Stimulated activated naive B cell treated with anti-CD40 and anti-IgM and Interleukin-4, amounts not matched to agents 10 μg/mL and 1 μg/mL and 100 μg/mL, for 72 hours (primary cell): Measurements from ENCODE around the gene KRT20.
"Not testable (repeated sequence)": the region's sequence is repeated elsewhere in the genome, so short reads cannot be mapped to it uniquely, and the experiment has no call there.

Source experiments
- ATAC-seq, 2 donors: fragments of 150-1000 bp; cut with Tn5 transposase; replicated peaks; 2 replicates each; pipeline ENCODE4 v1.10.0; 2021; ENCODE audit warnings: moderate library complexity in 1 of 2
- DNase-seq: peaks from one replicate; pipeline ENCODE4 v3.0.0; 2021
- H3K27ac Mint-ChIP-seq: one replicate; pipeline ENCODE4 v1.8.0; 2022; ENCODE audit warnings: mild to moderate bottlenecking, mixed read lengths
- H3K27me3 Mint-ChIP-seq, 2 donors: one replicate each; pipeline ENCODE4 v1.8.0; 2022; ENCODE audit warnings: mixed read lengths in 2 of 2
- H3K36me3 Mint-ChIP-seq, 2 donors: one replicate each; pipeline ENCODE4 v1.8.0; 2022; ENCODE audit warnings: mixed read lengths in 2 of 2, mild to moderate bottlenecking in 1 of 2
- H3K4me1 Mint-ChIP-seq, 2 donors: one replicate each; pipeline ENCODE4 v1.8.0; 2022; ENCODE audit warnings: mixed read lengths in 2 of 2, mild to moderate bottlenecking in 1 of 2
- H3K4me3 Mint-ChIP-seq, 2 donors: one replicate each; pipeline ENCODE4 v1.8.0; 2022; ENCODE audit warnings: mild to moderate bottlenecking in 2 of 2, mixed read lengths in 2 of 2, moderate library complexity in 1 of 2
- H3K9me3 Mint-ChIP-seq, 2 donors: one replicate each; pipeline ENCODE4 v1.8.0; 2022; ENCODE audit warnings: mixed read lengths in 2 of 2, mild to moderate bottlenecking in 1 of 2

The KRT20 gene, protein sequence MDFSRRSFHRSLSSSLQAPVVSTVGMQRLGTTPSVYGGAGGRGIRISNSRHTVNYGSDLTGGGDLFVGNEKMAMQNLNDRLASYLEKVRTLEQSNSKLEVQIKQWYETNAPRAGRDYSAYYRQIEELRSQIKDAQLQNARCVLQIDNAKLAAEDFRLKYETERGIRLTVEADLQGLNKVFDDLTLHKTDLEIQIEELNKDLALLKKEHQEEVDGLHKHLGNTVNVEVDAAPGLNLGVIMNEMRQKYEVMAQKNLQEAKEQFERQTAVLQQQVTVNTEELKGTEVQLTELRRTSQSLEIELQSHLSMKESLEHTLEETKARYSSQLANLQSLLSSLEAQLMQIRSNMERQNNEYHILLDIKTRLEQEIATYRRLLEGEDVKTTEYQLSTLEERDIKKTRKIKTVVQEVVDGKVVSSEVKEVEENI

DNA sequence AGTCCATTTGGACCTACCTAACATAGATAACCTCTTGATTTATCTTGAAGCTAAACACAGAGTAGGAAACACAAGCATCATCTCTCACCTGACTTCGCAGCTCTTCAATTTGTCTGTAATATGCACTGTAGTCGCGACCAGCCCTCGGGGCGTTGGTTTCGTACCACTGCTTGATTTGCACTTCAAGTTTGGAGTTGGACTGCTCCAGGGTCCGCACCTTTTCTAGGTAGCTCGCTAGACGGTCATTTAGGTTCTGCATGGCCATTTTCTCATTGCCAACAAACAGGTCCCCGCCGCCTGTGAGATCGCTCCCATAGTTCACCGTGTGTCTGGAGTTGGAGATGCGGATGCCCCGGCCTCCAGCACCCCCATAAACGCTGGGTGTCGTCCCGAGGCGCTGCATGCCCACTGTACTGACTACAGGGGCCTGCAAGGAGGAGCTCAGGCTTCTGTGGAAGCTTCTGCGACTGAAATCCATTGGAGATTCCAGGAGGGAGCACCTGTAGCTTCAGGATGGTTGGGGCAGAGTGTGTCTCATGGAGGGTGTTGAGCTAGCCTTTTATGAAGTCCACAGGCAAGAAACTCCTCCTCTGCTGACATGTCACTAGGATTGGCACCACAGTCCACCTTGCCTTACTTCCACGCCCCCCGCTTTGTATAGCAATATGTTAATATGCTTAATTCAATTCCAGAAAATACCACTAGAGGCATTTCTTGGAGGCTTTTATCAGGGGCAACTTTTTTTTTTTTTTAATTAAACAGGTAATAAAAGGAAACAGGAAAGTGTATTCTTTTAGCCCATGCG is at the start of gene KRT20:
Gene KRT20, minus strand, starts transcription at position 535 of the 805 bp plus-strand sequence. Its CDS starts 57 bp downstream, at position 478.
- H3K4me3 Mint-ChIP-seq = no peak within 1 kb of the TSS
- no peaks in the 10 kb centered on the region for H3K36me3 Mint-ChIP-seq
- peaks cover 26 to 29% of the 10 kb centered on the region in 2 donors for H3K27me3 Mint-ChIP-seq
- H3K9me3 Mint-ChIP-seq = no peaks in the 10 kb centered on the region
- DNase-seq (no peak), ATAC-seq (no peak)
- no peak within 1 kb of the TSS for H3K27ac Mint-ChIP-seq
- H3K4me1 Mint-ChIP-seq = peaks cover 4 to 8% of the 10 kb centered on the region in 2 donors

DNA sequence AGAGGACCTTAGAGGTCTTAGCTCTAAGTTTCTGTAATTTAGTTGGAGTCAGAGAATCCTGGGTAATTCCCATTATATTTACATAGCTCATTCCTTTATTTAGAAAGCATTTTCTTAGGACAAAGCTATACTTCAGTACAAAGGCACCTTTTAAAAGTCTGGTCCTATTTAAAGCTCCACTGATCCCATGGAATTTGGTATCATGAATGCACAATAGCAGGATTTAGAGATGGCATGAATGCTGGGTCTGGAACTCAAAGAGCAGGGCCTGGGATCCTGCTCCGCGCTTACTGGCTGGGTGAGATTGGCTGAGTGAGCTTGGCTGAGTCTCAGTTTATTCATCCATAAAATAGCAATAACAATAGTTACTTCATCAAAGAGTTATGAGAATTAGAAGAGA is 47.6 kb upstream of the KRT20 start:
- Mint-ChIP-seq H3K4me3 (no peak overlapping the region), H3K27me3 (peaks cover 16 to 35% of the 10 kb centered on the region in 2 donors), H3K27ac (no peak overlapping the region), H3K9me3 (no peaks in the 10 kb centered on the region), H3K36me3 (no peaks in the 10 kb centered on the region), H3K4me1 (peaks cover 0 to 4% of the 10 kb centered on the region in 2 donors)
- ATAC-seq = no peak
- DNase-seq = no peak

DNA sequence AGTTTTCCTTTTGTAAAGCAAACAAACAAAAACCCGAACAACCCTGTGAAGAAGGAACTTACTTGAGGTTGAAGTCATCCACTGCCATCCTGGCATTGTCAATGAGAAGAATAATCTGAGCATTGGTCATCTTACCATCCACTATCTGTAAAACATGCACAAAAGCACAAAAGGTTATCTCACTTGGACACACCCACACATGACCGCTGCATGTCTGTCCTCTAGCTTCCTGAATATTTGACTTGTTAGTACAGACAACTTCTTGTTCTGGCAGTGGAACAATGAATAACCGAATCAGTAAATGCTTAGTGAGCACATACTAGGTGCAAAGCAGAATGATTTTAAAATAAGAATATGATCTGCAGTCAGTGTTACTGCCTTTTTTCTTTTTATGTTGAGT is 46.3 kb upstream of the KRT20 start:
- no peak for ATAC-seq
- H3K27me3 Mint-ChIP-seq = peaks cover 23 to 35% of the 10 kb centered on the region in 2 donors
- H3K36me3 Mint-ChIP-seq = no peaks in the 10 kb centered on the region
- no peaks in the 10 kb centered on the region for H3K4me1 Mint-ChIP-seq
- H3K4me3 Mint-ChIP-seq = no peak overlapping the region
- no peaks in the 10 kb centered on the region for H3K9me3 Mint-ChIP-seq
- no peak overlapping the region for H3K27ac Mint-ChIP-seq
- no peak for DNase-seq

DNA sequence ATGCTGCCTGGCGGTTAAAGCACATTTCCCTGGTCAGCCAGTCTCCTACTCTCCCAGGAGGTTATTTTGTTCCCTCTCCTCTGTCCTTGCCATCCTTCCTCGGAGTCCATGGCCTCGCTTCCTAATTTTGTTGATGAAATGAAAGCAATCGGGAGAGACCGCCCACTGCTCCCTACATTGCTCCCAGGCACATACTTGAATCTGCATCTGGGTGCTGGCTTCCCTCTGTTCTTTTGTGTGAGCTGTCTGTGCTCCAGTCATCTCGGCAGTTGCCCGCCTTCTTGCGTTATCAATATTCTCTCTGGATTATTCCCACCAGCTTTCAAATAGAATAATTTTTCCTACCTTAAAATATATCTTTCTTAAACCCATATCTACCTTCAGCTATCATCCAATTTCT is 41.3 kb upstream of the KRT20 start:
- DNase-seq = no peak
- no peaks in the 10 kb centered on the region for H3K4me1 Mint-ChIP-seq
- H3K36me3 Mint-ChIP-seq = no peaks in the 10 kb centered on the region
- H3K9me3 Mint-ChIP-seq = no peaks in the 10 kb centered on the region
- no peak for ATAC-seq
- no peak overlapping the region for H3K27ac Mint-ChIP-seq
- H3K27me3 Mint-ChIP-seq = peaks cover 26 to 45% of the 10 kb centered on the region in 2 donors
- no peak overlapping the region for H3K4me3 Mint-ChIP-seq

DNA sequence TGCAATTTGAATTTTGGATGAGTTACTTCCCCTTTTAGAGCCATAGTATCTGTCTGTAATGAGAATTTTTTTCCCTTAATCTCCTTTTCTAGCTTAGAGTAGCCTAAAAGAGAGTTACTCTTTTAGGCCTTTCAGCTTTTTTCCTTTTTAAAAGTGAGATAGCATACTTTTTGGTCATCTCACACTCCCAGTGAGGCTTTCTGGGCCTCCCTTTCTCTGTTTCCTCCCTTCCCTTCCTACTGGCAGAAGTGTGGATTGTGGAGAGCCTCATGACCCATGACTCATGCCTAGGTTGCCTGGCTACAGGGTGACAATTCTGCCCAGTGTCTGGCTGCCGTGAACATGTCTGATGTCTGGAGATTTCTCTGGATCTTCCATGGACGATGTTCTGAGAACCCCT is 37.2 kb upstream of the KRT20 start:
- Mint-ChIP-seq H3K36me3 (no peaks in the 10 kb centered on the region), H3K9me3 (no peaks in the 10 kb centered on the region), H3K27ac (no peak overlapping the region), H3K27me3 (peaks cover 29 to 38% of the 10 kb centered on the region in 2 donors), H3K4me1 (no peaks in the 10 kb centered on the region), H3K4me3 (no peak overlapping the region)
- DNase-seq (no peak), ATAC-seq (no peak)

DNA sequence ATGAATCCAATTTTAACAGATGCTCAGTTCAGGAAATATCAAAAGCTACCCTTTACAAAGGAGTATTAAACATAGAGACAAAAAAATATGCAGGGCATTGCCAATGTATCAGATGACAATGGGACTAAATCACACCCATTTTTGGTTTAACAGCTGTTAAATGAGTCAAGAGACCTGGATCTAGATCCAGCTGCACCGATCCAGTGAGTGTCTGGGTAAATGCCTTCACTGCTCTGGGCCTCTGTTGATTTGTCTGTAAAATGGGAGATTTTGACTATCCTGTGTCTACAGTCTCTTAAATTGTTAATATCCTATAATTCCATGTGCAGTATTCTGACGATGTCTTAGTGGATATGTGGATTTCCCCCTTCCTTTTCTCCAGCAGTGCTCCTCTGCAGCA is 36.0 kb upstream of the KRT20 start:
- DNase-seq (no peak), ATAC-seq (no peak)
- peaks cover 18 to 26% of the 10 kb centered on the region in 2 donors for H3K27me3 Mint-ChIP-seq
- H3K4me1 Mint-ChIP-seq = peaks cover 0 to 3% of the 10 kb centered on the region in 2 donors
- no peaks in the 10 kb centered on the region for H3K9me3 Mint-ChIP-seq
- no peak overlapping the region for H3K4me3 Mint-ChIP-seq
- no peak overlapping the region for H3K27ac Mint-ChIP-seq
- no peaks in the 10 kb centered on the region for H3K36me3 Mint-ChIP-seq

DNA sequence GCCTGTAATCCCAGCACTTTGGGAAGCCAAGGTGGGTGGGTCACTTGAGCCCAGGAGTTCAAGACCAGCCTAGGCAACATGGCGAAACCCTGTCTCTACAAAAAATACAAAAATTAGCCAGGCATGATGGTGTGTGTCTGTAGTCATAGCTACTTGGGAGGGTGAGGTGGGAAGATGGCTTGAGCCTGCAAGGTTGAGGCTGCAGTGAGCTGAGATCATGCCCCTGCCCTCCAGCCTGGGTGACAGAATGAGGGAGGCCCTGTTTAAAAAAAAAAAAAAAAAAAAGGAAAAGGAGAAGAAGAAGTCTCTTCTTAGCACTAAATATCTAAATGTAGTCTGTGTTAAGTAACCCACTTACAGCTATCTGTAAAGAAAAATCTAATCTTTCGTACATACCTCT is 32.1 kb upstream of the KRT20 start:
- H3K9me3 Mint-ChIP-seq, H3K27ac Mint-ChIP-seq, H3K4me3 Mint-ChIP-seq, DNase-seq, H3K36me3 Mint-ChIP-seq, ATAC-seq: not testable (repeated sequence)
- Mint-ChIP-seq H3K27me3 (peaks cover 9 to 16% of the 10 kb centered on the region in 2 donors), H3K4me1 (peaks cover 9 to 16% of the 10 kb centered on the region in 2 donors)

DNA sequence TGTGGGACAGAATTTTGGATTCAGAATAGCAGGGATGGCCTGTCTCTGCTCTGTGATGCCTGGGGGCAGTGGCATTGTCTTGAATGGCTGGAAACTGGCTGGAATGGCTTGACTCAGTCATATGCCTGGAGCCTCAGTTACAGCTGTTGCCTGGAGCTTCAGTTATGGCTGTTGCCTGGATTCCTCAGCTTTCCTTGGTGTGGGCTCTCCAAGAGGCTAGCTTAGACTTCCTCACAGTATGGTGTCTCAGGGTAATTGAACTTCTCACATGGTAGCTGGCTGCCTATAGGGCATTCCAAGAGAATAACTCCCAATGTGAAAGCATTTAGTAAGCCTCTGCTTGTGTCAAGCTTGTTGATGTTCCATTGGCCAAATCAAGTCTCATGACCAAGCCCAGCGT is 31.3 kb upstream of the KRT20 start:
- ATAC-seq = peak in 1 of 2 donors; percentile 1
- no peak overlapping the region for H3K27ac Mint-ChIP-seq

DNA sequence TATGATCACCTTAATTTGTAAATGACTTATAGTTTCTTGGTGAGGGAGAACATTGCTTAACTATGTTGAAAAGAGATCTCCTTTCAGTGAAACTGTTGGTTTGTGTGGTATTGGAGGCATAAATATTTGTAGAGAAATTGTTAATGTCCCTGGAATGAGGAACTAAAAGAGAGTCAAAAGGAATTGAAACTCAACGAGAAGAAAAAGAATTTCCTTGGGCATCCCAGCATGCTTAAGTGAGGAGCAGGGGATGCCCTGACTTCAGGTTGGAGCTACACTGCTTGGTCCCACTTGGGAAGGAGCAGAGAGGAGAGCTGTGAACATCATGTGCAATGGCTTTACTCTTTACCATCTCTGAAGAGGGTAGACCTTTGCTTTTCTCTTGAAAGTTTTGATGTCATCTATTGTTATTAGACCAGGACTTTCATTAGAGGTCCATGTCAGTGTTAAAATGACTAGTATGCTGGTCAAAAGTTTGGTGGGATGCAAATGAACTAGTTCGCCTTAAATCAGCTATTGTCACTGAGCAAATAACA is 30.7 kb upstream of the KRT20 start:
- Mint-ChIP-seq H3K27me3 (peaks cover 6 to 17% of the 10 kb centered on the region in 2 donors), H3K4me1 (peaks cover 12 to 16% of the 10 kb centered on the region in 2 donors)
- peak; percentile 6 for DNase-seq

More for the DNA sequence above, 31.3 kb upstream of the KRT20 start:
- H3K27me3 Mint-ChIP-seq = peaks cover 8 to 12% of the 10 kb centered on the region in 2 donors
- no peak for DNase-seq
- no peaks in the 10 kb centered on the region for H3K36me3 Mint-ChIP-seq
- peaks cover 12 to 16% of the 10 kb centered on the region in 2 donors for H3K4me1 Mint-ChIP-seq
- H3K4me3 Mint-ChIP-seq = no peak overlapping the region
- H3K9me3 Mint-ChIP-seq = no peaks in the 10 kb centered on the region

DNA sequence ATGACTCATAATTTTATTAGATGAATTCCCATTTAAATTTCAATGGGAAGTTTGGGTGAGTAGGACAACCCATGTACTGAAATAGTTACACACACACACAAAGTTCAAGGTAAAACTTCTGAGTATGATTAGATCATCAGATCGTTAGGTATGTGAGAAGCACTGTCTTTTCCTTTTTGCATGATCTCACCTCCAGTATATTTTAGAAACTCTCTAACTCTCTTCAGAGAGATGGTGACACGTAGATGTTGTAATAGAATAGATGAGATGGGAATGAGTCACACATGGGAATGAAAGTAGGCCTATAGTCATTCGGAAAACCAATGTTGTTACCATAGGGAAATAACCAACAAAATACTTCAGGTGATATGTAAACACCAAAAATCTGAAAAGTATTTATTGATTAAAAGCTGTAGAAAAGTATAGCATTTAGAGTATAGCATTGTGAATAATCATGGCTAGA is 30.2 kb upstream of the KRT20 start:
- peaks cover 6 to 22% of the 10 kb centered on the region in 2 donors for H3K27me3 Mint-ChIP-seq
- ATAC-seq = peak; percentile 68 to 76
- H3K4me1 Mint-ChIP-seq = peaks cover 14 to 16% of the 10 kb centered on the region in 2 donors
- H3K36me3 Mint-ChIP-seq = no peaks in the 10 kb centered on the region
- H3K27ac Mint-ChIP-seq = no peak overlapping the region
- DNase-seq = no peak
- H3K4me3 Mint-ChIP-seq = no peak overlapping the region
- H3K9me3 Mint-ChIP-seq = no peaks in the 10 kb centered on the region

More for the DNA sequence above, 30.7 kb upstream of the KRT20 start:
- Mint-ChIP-seq H3K9me3 (no peaks in the 10 kb centered on the region), H3K4me3 (no peak overlapping the region), H3K36me3 (no peaks in the 10 kb centered on the region), H3K27ac (no peak overlapping the region)
- ATAC-seq = peak; percentile 70 to 80

DNA sequence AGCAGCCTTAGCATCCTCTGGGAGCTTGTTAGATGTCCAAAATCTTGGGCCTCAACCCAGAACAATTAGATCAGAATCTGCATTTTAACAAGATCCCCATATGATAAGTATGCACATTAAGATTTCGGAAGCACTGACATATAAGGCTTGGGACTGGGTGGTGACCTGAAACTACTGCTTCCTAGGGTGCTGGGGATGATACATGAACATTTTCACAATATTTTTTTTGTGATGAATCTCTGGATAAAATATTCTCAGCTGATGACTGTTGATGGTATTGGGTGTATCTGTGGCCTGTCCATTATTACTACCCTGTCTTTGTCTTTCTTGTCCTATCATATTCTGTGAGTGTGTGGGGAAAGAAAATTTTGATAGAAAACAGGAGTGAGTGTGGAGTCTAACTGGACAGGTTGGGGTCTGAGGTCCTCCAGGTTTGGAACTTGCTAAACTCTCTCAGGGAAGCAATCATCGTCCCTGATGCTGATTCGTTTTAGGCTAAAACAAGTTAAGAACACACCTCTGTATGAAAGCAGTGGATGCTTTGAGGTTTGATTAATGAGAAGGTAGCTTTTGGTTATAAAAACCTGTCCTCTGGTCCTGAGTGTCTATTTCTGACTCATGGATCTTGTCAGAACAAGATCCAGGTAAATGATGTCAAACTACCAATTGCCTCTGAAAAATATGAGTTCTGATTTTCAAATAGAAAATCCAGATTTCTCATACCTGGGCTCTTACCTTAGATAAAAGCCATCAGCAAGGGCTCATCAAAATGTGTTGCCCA is 29.2 kb upstream of the KRT20 start:
- peaks cover 5 to 26% of the 10 kb centered on the region in 2 donors for H3K27me3 Mint-ChIP-seq
- ATAC-seq = no peak
- no peaks in the 10 kb centered on the region for H3K9me3 Mint-ChIP-seq
- H3K4me3 Mint-ChIP-seq = no peak overlapping the region
- DNase-seq = no peak
- H3K4me1 Mint-ChIP-seq = peaks cover 14 to 16% of the 10 kb centered on the region in 2 donors
- H3K36me3 Mint-ChIP-seq = no peaks in the 10 kb centered on the region
- H3K27ac Mint-ChIP-seq = no peak overlapping the region

DNA sequence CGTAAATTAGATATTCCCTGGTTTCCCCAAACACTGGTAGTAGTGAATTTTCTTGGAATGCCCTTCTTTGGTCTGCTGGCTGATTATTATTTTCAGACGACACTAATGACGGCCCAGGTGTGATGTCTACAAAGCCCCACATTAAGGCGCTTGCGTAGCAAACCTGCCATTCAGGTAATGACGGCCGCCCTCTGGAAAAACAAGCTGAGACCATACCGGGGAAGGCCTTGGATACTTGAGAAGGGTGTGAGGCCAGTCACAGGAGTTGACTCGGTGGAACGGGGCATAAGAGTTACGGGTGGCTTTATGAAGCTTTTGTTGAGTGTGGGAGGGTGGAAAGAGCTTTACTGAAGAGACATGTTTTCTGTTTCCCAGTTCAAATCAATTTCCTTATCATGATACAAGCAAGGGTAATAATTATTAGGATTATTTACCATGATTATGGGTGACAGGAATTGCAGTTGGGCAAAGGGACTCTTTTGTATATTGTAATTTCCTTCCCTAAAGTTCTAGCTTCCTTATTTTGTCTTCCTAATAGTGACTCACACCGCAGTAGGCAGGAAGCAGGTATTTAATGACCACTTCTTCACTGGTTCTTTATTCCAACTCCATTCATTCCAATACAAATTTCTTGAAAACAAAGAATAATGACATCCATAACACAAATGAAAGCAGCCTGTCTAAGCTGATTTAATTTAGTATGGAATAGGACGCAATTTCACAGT is 27.6 kb upstream of the KRT20 start:
- H3K27me3 Mint-ChIP-seq = peaks cover 15 to 35% of the 10 kb centered on the region in 2 donors
- no peak overlapping the region for H3K27ac Mint-ChIP-seq
- DNase-seq (no peak), ATAC-seq (no peak)
- H3K36me3 Mint-ChIP-seq = no peaks in the 10 kb centered on the region
- peaks cover 14 to 16% of the 10 kb centered on the region in 2 donors for H3K4me1 Mint-ChIP-seq
- H3K4me3 Mint-ChIP-seq = no peak overlapping the region
- no peaks in the 10 kb centered on the region for H3K9me3 Mint-ChIP-seq

DNA sequence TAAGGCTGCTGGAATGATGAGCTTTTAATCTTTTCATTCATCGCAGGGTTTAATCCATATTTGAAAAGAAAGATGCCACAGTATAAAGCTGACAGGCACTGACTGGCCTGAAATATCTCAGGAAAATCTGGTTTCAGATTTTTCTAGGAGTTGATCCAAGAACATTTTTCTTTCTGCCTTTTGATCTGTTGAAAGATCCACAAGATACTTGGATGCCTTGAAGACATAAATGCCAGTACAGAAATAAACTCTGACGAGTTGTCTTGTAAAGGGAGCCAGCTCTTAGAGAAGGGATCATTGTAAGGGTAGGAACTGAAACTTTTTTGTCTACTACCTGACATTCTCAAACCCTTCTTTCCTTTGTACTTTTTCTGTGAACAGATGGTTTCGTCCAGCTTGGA is 25.4 kb upstream of the KRT20 start:
- Mint-ChIP-seq H3K4me1 (peaks cover 7 to 10% of the 10 kb centered on the region in 2 donors), H3K36me3 (no peaks in the 10 kb centered on the region), H3K27ac (no peak overlapping the region), H3K4me3 (no peak overlapping the region), H3K9me3 (no peaks in the 10 kb centered on the region), H3K27me3 (peaks cover 31 to 49% of the 10 kb centered on the region in 2 donors)
- ATAC-seq (no peak), DNase-seq (no peak)
